A673 (cell line): ENCODE results near the gene CEP85L.

Experiments
- EZH2 ChIP-seq: fragments of 200-600 bp; sonication (generic); IDR thresholded peaks from 2 replicates; pipeline ENCODE4 v1.6.1; 2017; ENCODE audit warnings: borderline replicate concordance, low read depth, mild to moderate bottlenecking, mixed read lengths, antibody characterized with exemption, low read length; ENCODE audit not compliant: poor library complexity, severe bottlenecking
- TF ChIP-seq, protein P1 (sequence below): fragments of 300-800, 200-600 bp; sonication (generic); conservative IDR thresholded peaks from 2 replicates; pipeline ENCODE4 v1.5.1; 2017; ENCODE audit warnings: low read depth, mild to moderate bottlenecking, antibody characterized with exemption, low read length, moderate library complexity, mixed read lengths

GRCh38 chr6:118644007-118644406, 7.4 kb downstream of the CEP85L start:
- TF ChIP-seq, protein P1, sequence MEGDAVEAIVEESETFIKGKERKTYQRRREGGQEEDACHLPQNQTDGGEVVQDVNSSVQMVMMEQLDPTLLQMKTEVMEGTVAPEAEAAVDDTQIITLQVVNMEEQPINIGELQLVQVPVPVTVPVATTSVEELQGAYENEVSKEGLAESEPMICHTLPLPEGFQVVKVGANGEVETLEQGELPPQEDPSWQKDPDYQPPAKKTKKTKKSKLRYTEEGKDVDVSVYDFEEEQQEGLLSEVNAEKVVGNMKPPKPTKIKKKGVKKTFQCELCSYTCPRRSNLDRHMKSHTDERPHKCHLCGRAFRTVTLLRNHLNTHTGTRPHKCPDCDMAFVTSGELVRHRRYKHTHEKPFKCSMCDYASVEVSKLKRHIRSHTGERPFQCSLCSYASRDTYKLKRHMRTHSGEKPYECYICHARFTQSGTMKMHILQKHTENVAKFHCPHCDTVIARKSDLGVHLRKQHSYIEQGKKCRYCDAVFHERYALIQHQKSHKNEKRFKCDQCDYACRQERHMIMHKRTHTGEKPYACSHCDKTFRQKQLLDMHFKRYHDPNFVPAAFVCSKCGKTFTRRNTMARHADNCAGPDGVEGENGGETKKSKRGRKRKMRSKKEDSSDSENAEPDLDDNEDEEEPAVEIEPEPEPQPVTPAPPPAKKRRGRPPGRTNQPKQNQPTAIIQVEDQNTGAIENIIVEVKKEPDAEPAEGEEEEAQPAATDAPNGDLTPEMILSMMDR = no peak
- no peak for TF ChIP-seq EZH2
